ENCODE data around the gene ATXN2L. TPM values are rescaled to one million over a fixed set of nuclear protein-coding genes. Genes with fewer than 3 reads are reported as not detected.
A peak's percentile ranks its signal among the peaks of the same experiment; 100 is the strongest.

Gene ATXN2L
- total and polyA plus RNA-seq, 10 of the 15 experiments (the other 5 are each of a cell fraction or from before 2014, with no cell fraction given): 3.5 to 210 (median 61.1) TPM

DNA sequence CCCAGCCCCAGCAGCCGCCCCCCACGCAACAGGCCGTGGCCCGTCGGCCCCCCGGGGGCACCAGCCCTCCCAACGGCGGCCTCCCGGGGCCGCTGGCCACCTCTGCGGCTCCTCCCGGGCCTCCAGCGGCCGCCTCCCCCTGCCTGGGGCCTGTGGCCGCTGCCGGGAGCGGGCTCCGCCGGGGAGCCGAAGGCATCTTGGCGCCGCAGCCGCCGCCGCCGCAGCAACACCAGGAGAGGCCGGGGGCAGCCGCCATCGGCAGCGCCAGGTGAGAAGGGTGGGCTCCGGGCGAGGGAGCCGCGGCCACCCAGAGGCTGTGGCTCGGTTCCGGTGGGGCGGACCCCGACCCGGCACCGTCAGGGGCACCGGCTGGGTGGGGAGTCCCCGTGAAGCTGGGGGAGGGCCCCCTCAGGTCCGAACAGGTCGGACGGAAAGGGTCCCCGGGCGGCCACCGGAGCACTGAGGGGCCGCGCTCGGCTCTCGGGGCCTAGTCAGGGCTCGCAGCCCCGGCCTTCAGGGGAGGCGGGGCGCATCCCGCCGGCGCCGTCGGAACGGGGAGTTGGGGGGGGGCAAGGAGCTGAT, 583 bp downstream of the ATXN2L start (continued):
- TF ChIP-seq NR2C1 (IDR thresholded peaks at IDR 0.05) (no peak), IRF4 (IDR thresholded peaks at IDR 0.05; ENCODE audit: low read depth, low read length) (no peak), ESRRA (IDR thresholded peaks at IDR 0.05; ENCODE audit: low read length) (no peak), EP300 (IDR thresholded peaks at IDR 0.05; ENCODE audit: borderline replicate concordance in 1 of 2, control insufficient read depth in 1 of 2, low read depth in 2 of 2, low read length in 2 of 2) (no peak), CEBPB (IDR thresholded peaks at IDR 0.05; ENCODE audit: borderline replicate concordance in 1 of 2, low read depth in 2 of 2, low read length in 2 of 2) (no peak), HDAC6 (IDR thresholded peaks at IDR 0.05; ENCODE audit: unreplicated experiment) (no peak), EGR1 (IDR thresholded peaks at IDR 0.05; ENCODE audit: borderline replicate concordance in 1 of 2, low read depth in 2 of 2, low read length in 2 of 2) (no peak), BACH1 (IDR thresholded peaks at IDR 0.05; ENCODE audit: borderline replicate concordance) (no peak; the same call in 1 of the 2 replicates), NFYA (IDR thresholded peaks at IDR 0.05; ENCODE audit: borderline replicate concordance, low read depth, low read length) (no peak), ZZZ3 (IDR thresholded peaks at IDR 0.05; ENCODE audit: control insufficient read depth, insufficient read length, low read depth) (no peak), CBFB (IDR thresholded peaks at IDR 0.05; ENCODE audit: low read depth) (no peak), TAF1 (IDR thresholded peaks at IDR 0.05; ENCODE audit: borderline replicate concordance, low read depth, low read length) (peak; percentile 55; the same call in 1 of the 2 replicates), DPF2 (IDR thresholded peaks at IDR 0.05) (peak; percentile 66), FOXM1 (IDR thresholded peaks at IDR 0.05; ENCODE audit: low read depth, low read length) (no peak), ZBTB40 (IDR thresholded peaks at IDR 0.05; ENCODE audit: borderline replicate concordance) (no peak), TARDBP (IDR thresholded peaks at IDR 0.05; ENCODE audit: borderline replicate concordance) (no peak)
- TF ChIP-seq, protein P1, sequence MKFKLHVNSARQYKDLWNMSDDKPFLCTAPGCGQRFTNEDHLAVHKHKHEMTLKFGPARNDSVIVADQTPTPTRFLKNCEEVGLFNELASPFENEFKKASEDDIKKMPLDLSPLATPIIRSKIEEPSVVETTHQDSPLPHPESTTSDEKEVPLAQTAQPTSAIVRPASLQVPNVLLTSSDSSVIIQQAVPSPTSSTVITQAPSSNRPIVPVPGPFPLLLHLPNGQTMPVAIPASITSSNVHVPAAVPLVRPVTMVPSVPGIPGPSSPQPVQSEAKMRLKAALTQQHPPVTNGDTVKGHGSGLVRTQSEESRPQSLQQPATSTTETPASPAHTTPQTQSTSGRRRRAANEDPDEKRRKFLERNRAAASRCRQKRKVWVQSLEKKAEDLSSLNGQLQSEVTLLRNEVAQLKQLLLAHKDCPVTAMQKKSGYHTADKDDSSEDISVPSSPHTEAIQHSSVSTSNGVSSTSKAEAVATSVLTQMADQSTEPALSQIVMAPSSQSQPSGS (IDR thresholded peaks at IDR 0.05; ENCODE audit: low read length): no peak
- TF ChIP-seq, protein P2, sequence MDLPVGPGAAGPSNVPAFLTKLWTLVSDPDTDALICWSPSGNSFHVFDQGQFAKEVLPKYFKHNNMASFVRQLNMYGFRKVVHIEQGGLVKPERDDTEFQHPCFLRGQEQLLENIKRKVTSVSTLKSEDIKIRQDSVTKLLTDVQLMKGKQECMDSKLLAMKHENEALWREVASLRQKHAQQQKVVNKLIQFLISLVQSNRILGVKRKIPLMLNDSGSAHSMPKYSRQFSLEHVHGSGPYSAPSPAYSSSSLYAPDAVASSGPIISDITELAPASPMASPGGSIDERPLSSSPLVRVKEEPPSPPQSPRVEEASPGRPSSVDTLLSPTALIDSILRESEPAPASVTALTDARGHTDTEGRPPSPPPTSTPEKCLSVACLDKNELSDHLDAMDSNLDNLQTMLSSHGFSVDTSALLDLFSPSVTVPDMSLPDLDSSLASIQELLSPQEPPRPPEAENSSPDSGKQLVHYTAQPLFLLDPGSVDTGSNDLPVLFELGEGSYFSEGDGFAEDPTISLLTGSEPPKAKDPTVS (IDR thresholded peaks at IDR 0.05; ENCODE audit: low read depth, low read length): no peak
- TF ChIP-seq, protein P3, sequence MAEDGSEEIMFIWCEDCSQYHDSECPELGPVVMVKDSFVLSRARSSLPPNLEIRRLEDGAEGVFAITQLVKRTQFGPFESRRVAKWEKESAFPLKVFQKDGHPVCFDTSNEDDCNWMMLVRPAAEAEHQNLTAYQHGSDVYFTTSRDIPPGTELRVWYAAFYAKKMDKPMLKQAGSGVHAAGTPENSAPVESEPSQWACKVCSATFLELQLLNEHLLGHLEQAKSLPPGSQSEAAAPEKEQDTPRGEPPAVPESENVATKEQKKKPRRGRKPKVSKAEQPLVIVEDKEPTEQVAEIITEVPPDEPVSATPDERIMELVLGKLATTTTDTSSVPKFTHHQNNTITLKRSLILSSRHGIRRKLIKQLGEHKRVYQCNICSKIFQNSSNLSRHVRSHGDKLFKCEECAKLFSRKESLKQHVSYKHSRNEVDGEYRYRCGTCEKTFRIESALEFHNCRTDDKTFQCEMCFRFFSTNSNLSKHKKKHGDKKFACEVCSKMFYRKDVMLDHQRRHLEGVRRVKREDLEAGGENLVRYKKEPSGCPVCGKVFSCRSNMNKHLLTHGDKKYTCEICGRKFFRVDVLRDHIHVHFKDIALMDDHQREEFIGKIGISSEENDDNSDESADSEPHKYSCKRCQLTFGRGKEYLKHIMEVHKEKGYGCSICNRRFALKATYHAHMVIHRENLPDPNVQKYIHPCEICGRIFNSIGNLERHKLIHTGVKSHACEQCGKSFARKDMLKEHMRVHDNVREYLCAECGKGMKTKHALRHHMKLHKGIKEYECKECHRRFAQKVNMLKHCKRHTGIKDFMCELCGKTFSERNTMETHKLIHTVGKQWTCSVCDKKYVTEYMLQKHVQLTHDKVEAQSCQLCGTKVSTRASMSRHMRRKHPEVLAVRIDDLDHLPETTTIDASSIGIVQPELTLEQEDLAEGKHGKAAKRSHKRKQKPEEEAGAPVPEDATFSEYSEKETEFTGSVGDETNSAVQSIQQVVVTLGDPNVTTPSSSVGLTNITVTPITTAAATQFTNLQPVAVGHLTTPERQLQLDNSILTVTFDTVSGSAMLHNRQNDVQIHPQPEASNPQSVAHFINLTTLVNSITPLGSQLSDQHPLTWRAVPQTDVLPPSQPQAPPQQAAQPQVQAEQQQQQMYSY (CRISPR knock-in tag; IDR thresholded peaks at IDR 0.05): no peak

All from GM12878 (cell line).